Measurements from ENCODE around the gene PHC2. TPM values are rescaled to one million over a fixed set of nuclear protein-coding genes. Genes with fewer than 3 reads are reported as not detected.
A peak's percentile ranks its signal among the peaks of the same experiment; 100 is the strongest.

PHC2 gene
- total RNA-seq = 75.6 and 99.5 TPM in 2 replicates

- peak; percentile 11 for TF ChIP-seq CTCF (IDR thresholded peaks at IDR 0.05; ENCODE audit: insufficient read depth, low read depth, low read length)
- peak within 1 kb of the TSS; percentile 66 for H3K4me3 ChIP-seq (ENCODE audit: low read depth, low read length)
- DNase-seq (ENCODE audit: low read depth) = peak; percentile 96
These were observed at the start of gene PHC2 for GRCh38 chr1:33430692-33431593. TSS of gene PHC2 (minus strand) at chr1:33431095. CDS start at chr1:33375539, 55,556 bp downstream.

- DNase-seq (ENCODE audit: low read depth) = no peak
- no peak for TF ChIP-seq CTCF (IDR thresholded peaks at IDR 0.05; ENCODE audit: insufficient read depth, low read depth, low read length)
- H3K4me3 ChIP-seq (ENCODE audit: low read depth, low read length) = no peak overlapping the region
These were observed 46.6 kb upstream of the PHC2 start for GRCh38 chr1:33477451-33477850.

- H3K4me3 ChIP-seq (ENCODE audit: low read depth, low read length) = no peak overlapping the region
- TF ChIP-seq CTCF (IDR thresholded peaks at IDR 0.05; ENCODE audit: insufficient read depth, low read depth, low read length) = no peak
- no peak for DNase-seq (ENCODE audit: low read depth)
These were observed 43.0 kb upstream of the PHC2 start for GRCh38 chr1:33473900-33474299.

- peak within 1 kb of the TSS; percentile 86 for H3K4me3 ChIP-seq (ENCODE audit: low read depth, low read length)
- peak; percentile 98 for DNase-seq (ENCODE audit: low read depth)
- no peak for TF ChIP-seq CTCF (IDR thresholded peaks at IDR 0.05; ENCODE audit: insufficient read depth, low read depth, low read length)
These were observed 41.5 kb upstream of the PHC2 start, which contains the start of gene ZSCAN20 for GRCh38 chr1:33472269-33472980. TSS of gene ZSCAN20 (plus strand) at chr1:33472645. CDS start at chr1:33479289, 6,644 bp downstream.

- no peak overlapping the region for H3K4me3 ChIP-seq (ENCODE audit: low read depth, low read length)
- TF ChIP-seq CTCF (IDR thresholded peaks at IDR 0.05; ENCODE audit: insufficient read depth, low read depth, low read length) = no peak
- no peak for DNase-seq (ENCODE audit: low read depth)
These were observed 40.5 kb upstream of the PHC2 start for GRCh38 chr1:33471416-33471815.

GRCh38 chr1:33470495-33471012 is 39.7 kb upstream of the PHC2 start:
- TF ChIP-seq CTCF (IDR thresholded peaks at IDR 0.05; ENCODE audit: insufficient read depth, low read depth, low read length) = peak; percentile 87
- H3K4me3 ChIP-seq (ENCODE audit: low read depth, low read length) = no peak overlapping the region
- peak; percentile 90 for DNase-seq (ENCODE audit: low read depth)

Data from fibroblast of villous mesenchyme (primary cell).